Body of pancreas (tissue), 4 donors: ENCODE data around the gene PLCXD3.

Experiments
- POLR2A ChIP-seq, 3 donors: fragments of 450-650 bp; IDR thresholded peaks; one replicate each; pipeline ENCODE4 v1.6.1; 2016; ENCODE audit warnings: antibody characterized with exemption in 3 of 3, mild to moderate bottlenecking in 2 of 3
- TF ChIP-seq, protein P1 (sequence below), 7 experiments: fragments of 450-650 bp in 4 of 7; fragments of 200-600 bp in 3 of 7; sonication (generic) in 3 of 7; IDR thresholded peaks; one replicate each; pipeline ENCODE4 v1.5.1; 2016 to 2019; ENCODE audit warnings: antibody characterized with exemption in 7 of 7

DNA sequence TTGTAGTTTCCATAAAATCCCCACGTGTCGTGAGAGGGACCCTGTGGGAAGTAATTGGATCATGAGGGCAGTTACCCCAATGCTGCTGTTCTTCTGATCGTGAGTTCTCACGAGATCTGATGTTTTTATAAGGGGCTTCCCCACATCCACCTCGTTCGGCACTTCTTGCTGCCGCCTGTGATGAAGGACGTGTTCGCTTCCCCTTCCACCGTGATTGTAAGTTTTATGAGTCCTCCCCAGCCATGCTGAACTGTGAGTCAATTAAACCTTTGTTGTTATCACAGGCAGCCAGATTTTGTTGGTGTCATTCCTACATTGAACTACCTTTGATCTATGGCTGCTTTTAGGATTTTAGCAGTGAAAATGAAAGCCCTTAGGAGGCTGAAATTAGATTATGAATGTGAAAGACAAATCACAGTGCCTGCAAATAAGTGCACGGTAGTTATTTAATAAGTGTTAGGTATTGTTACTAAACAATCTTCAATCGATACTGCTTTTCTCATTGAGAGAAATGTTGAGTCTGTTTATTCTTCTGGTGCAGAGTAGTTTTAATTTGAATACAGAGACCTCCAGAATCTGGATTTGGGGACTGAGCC lies 229.1 kb downstream of the PLCXD3 start:
- TF ChIP-seq, protein P1, sequence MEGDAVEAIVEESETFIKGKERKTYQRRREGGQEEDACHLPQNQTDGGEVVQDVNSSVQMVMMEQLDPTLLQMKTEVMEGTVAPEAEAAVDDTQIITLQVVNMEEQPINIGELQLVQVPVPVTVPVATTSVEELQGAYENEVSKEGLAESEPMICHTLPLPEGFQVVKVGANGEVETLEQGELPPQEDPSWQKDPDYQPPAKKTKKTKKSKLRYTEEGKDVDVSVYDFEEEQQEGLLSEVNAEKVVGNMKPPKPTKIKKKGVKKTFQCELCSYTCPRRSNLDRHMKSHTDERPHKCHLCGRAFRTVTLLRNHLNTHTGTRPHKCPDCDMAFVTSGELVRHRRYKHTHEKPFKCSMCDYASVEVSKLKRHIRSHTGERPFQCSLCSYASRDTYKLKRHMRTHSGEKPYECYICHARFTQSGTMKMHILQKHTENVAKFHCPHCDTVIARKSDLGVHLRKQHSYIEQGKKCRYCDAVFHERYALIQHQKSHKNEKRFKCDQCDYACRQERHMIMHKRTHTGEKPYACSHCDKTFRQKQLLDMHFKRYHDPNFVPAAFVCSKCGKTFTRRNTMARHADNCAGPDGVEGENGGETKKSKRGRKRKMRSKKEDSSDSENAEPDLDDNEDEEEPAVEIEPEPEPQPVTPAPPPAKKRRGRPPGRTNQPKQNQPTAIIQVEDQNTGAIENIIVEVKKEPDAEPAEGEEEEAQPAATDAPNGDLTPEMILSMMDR (IDR thresholded peaks at IDR 0.05), result no peak
- no peak for TF ChIP-seq POLR2A (IDR thresholded peaks at IDR 0.05)
